Measurements from ENCODE around the gene PAX8.
A peak's percentile ranks its signal among the peaks of the same experiment; 100 is the strongest.

The PAX8 gene

DNA sequence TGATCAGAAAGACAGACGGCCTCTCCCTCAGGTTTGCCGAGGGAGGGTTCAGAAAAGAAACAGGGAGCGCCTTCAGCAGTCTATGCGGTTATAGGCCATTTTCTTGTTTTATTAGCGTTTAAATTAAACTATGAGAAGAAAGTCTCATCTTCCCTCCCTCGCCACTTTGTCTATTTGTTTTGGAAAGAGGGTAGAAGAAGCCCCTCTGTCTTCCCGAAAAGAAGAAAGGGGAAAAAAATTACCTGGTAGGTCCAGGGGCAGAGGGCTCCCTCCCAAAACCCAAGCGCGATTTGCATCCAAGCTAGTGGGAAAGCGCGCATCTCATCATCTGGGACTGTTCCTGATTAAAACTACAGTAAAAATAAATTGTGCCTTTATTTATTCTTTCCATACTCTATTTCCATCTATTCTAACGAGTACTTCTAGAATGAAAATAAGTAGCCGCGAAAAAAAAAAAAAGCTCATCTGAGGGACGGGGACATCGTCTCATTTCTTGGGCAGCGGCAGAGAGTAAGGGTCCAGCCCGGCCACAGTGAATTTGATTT is 2.4 kb downstream of the PAX8 start:
- no peak for DNase-seq (ENCODE audit: low read depth)
- H3K4me3 ChIP-seq (ENCODE audit: low read length) = no peak overlapping the region
- TF ChIP-seq, protein P1, sequence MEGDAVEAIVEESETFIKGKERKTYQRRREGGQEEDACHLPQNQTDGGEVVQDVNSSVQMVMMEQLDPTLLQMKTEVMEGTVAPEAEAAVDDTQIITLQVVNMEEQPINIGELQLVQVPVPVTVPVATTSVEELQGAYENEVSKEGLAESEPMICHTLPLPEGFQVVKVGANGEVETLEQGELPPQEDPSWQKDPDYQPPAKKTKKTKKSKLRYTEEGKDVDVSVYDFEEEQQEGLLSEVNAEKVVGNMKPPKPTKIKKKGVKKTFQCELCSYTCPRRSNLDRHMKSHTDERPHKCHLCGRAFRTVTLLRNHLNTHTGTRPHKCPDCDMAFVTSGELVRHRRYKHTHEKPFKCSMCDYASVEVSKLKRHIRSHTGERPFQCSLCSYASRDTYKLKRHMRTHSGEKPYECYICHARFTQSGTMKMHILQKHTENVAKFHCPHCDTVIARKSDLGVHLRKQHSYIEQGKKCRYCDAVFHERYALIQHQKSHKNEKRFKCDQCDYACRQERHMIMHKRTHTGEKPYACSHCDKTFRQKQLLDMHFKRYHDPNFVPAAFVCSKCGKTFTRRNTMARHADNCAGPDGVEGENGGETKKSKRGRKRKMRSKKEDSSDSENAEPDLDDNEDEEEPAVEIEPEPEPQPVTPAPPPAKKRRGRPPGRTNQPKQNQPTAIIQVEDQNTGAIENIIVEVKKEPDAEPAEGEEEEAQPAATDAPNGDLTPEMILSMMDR (IDR thresholded peaks at IDR 0.05; ENCODE audit: insufficient read depth, low read depth, low read length, missing control alignments) = no peak

DNA sequence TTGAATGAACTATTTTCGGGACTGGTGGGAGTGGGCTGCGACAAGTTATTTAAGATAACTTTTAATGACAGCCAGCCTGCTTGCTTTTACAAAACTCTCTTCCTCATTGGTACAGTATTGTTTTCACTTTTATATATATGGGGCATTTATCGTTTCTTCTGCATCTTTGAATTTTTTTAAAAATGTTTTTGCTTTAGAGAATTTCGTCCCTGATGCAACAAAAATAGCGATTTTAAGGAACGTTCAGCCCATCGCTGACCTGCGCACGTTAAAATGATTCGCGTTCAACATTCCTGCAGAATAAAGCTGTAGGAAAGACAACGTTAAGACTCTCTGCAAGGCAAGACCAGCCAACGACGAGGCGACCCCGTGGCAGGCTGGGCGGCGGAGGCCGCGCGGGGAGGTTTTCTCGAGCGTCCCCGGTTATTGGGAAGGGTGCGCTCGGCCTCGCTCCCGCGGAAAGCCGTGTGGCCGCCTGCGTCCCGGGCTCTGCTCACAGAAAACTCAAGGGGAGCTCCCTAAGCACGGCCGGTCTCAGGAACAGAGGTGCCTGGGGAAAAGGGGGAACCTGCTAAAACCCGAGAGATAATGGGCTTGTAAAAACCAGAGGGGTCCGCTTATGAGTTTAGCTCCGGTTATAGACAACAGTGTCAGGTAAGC is 3.0 kb downstream of the PAX8 start:
- DNase-seq (ENCODE audit: low read depth) = no peak
- H3K4me3 ChIP-seq (ENCODE audit: low read length) = no peak overlapping the region
- TF ChIP-seq, protein P1 (IDR thresholded peaks at IDR 0.05; ENCODE audit: insufficient read depth, low read depth, low read length, missing control alignments) = no peak

DNA sequence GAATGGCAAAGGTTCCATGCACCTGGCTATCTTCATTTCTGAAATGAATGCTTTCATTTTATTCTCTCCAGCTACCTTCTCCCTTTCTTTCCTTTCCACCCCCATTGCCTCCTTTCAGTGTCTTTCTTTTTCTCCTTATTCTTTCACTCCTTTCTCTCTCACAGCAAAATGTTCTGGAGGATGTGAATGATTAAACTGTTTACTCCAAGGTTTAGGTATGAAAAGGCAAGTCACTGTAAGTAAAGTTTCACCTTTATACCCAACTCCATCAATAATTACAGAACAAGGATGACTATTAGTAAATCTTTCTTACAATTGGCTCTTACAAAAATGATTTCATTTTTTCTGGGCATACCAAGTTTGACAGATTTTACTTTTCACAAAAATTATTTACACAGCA is 4.3 kb downstream of the PAX8 start:
- no peak overlapping the region for H3K4me3 ChIP-seq (ENCODE audit: low read length)
- DNase-seq (ENCODE audit: low read depth) = no peak
- TF ChIP-seq, protein P1 (IDR thresholded peaks at IDR 0.05; ENCODE audit: insufficient read depth, low read depth, low read length, missing control alignments) = no peak

DNA sequence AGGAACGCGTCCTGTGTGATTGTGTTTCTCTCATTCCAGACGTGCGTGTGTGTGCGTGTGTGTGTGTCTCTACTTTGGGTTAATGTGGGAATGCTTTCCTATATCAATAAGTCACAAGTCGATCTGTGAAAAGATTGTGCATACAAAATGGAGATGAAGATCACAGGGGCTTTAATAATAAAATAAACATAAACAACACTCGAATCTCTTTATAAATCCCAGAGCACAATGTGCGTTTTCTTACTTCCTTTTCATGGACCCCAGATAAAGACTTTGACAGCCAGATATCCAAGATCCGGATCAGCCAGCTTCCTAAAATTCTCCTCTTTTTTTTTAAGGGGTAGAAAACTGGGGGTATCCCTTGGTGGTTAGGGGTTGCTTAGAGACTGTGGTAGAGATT is 4.7 kb downstream of the PAX8 start:
- TF ChIP-seq, protein P1 (IDR thresholded peaks at IDR 0.05; ENCODE audit: insufficient read depth, low read depth, low read length, missing control alignments) = no peak
- DNase-seq (ENCODE audit: low read depth) = no peak
- no peak overlapping the region for H3K4me3 ChIP-seq (ENCODE audit: low read length)

DNA sequence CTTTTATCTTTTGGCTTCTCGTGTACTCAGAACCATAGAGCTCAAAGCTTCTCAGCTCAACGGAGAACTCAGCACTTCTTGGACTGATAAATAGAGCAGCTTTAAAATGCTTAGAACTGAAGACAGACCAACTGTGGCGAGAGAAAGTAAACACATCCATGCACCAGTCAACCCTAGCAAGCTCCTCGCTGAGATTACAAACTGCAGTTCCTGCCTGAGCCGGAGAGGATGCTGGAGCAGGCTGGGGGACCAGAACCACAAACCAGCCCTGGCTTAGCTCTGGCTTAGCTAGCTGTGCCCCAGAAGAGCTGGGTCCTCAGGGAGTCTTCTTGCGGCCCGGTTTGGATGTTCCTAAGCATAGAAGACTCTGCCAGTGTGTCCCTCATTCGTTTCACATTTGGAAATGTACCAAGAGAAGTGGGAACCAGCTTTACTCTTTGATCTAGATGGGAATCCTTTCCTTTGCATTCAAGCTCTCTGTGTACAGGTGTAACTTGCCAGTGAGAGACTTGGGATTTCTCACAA is 5.6 kb downstream of the PAX8 start:
- no peak overlapping the region for H3K4me3 ChIP-seq (ENCODE audit: low read length)
- peak; percentile 34 for DNase-seq (ENCODE audit: low read depth)

DNA sequence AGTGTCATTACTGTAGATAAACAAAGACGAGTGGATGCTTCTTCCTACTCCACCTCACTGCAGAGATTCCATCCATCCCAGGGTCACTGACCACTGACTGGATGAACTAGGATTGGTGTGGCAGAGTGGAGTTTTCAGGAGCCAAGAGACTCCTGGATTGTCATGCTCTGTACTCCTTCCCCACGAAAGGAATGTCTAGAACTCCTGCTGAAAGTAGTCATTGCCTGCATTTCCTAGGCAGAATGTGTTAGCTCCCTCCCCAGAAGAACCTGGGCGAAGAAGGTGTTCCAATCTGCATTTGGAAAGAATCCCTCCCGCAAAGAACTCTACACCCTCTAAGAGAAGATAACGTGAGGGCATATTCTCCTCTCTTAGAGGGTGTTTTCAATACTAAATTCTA is 6.2 kb downstream of the PAX8 start:
- TF ChIP-seq, protein P1 (IDR thresholded peaks at IDR 0.05; ENCODE audit: insufficient read depth, low read depth, low read length, missing control alignments) = no peak
- no peak for DNase-seq (ENCODE audit: low read depth)
- H3K4me3 ChIP-seq (ENCODE audit: low read length) = no peak overlapping the region

More for the DNA sequence above, 5.6 kb downstream of the PAX8 start:
- TF ChIP-seq, protein P1 (IDR thresholded peaks at IDR 0.05; ENCODE audit: insufficient read depth, low read depth, low read length, missing control alignments) = peak; percentile 43
